HepG2 (cell line): ENCODE data around the gene JMJD6. TPM values are rescaled to one million over a fixed set of nuclear protein-coding genes. Genes with fewer than 3 reads are reported as not detected.

Experiments
- ATAC-seq: fragments of 200-7000 bp; cut with Tn5 transposase; 3 replicates; pipeline ENCODE4 v1.9.1; 2020; ENCODE audit warnings: mild to moderate bottlenecking, moderate library complexity
- BruUV-seq: library from RNA; stranded (reverse); fragments of 400-500 nt; replicated peaks from 2 replicates; lab custom pipeline; 2021; lab: Mats Ljungman, UMichigan
- CTCF ChIA-PET: fragments of 300-600 bp; formaldehyde crosslinking; extraction: SDS; loops from one replicate; lab custom pipeline; 2021; ENCODE audit warnings: low total read pairs, inconsistent platforms, low intra/inter-chr PET ratio; lab: Yijun Ruan, JAX
- POLR2A ChIA-PET: fragments of 350-600 bp; sonication (Branson Sonifier 250); formaldehyde crosslinking; loops from one replicate; lab custom pipeline; 2020; ENCODE audit warnings: antibody characterized with exemption, inconsistent platforms; lab: Yijun Ruan, JAX
- DNase-seq: peaks from one replicate; pipeline ENCODE4 v3.0.0-alpha.2; 2015; ENCODE audit warnings: low spot score
- FAIRE-seq: peaks from 3 replicates; lab custom pipeline; 2011; peaks lifted over from hg19 to GRCh38; lab: Jason Lieb, UNC
- H2AFZ ChIP-seq: one replicate; pipeline ENCODE4 v1.6.1; 2011; ENCODE audit warnings: low read length, inconsistent platforms
- H3K27ac ChIP-seq: fragments of 300-600 bp; 3 replicates; pipeline ENCODE4 v1.8.0; 2011; ENCODE audit warnings: mixed run types, mild to moderate bottlenecking, mixed read lengths, low read length, inconsistent platforms; ENCODE audit not compliant: insufficient read depth; ENCODE audit errors: extremely low read length
- H3K27me3 ChIP-seq, 2 experiments: fragments of 200-600 bp in 1 of 2; 2 replicates in 1 of 2; 3 replicates in 1 of 2; pipeline versions ENCODE4 v1.6.0 to v1.8.0; 2011; ENCODE audit warnings: low read length in 2 of 2, mild to moderate bottlenecking in 2 of 2, moderate library complexity in 2 of 2, inconsistent platforms in 1 of 2; ENCODE audit not compliant: insufficient read depth in 2 of 2, control insufficient read depth in 1 of 2
- H3K36me3 ChIP-seq, 2 experiments: fragments of 200-600 bp in 1 of 2; replicated peaks in 1 of 2; 2 replicates in 1 of 2; 3 replicates in 1 of 2; pipeline versions ENCODE4 v1.5.1 to v1.8.0; 2011; ENCODE audit warnings: low read length in 2 of 2, inconsistent platforms in 1 of 2; ENCODE audit not compliant: insufficient read depth in 2 of 2, control insufficient read depth in 1 of 2
- H3K4me1 ChIP-seq: 2 replicates; pipeline ENCODE4 v1.5.1; 2012; ENCODE audit warnings: low read length, inconsistent platforms; ENCODE audit not compliant: insufficient read depth
- H3K4me2 ChIP-seq: 2 replicates; pipeline ENCODE4 v1.6.0; 2011; ENCODE audit warnings: low read depth, low read length, inconsistent platforms
- H3K4me3 ChIP-seq, 3 experiments: fragments of 200-600 bp in 1 of 3; sonication (generic), shearing (Covaris generic) in 1 of 3; replicated peaks in 1 of 3; 2 replicates each; pipeline ENCODE4 v1.5.1; 2011 to 2016; ENCODE audit warnings: low read length in 3 of 3, inconsistent platforms in 2 of 3, low read depth in 2 of 3, mild to moderate bottlenecking in 2 of 3, control low read depth in 1 of 3, mixed read lengths in 1 of 3; ENCODE audit not compliant: insufficient read depth in 1 of 3
- H3K79me2 ChIP-seq: one replicate; pipeline ENCODE4 v1.6.1; 2011; ENCODE audit warnings: low read length, inconsistent platforms; ENCODE audit not compliant: insufficient read depth
- H3K9ac ChIP-seq: 2 replicates; pipeline ENCODE4 v1.6.0; 2011; ENCODE audit warnings: mild to moderate bottlenecking, low read depth, low read length, inconsistent platforms; ENCODE audit not compliant: insufficient read depth
- H3K9me3 ChIP-seq: 2 replicates; pipeline ENCODE4 v1.5.1; 2012; ENCODE audit warnings: mild to moderate bottlenecking, low read length
- H4K20me1 ChIP-seq: 2 replicates; pipeline ENCODE4 v1.6.0; 2011; ENCODE audit warnings: inconsistent platforms, mild to moderate bottlenecking, low read length, moderate library complexity; ENCODE audit not compliant: insufficient read depth
- HNF1A ChIP-seq, 2 experiments: sonication (generic) in 1 of 2; formaldehyde crosslinking in 1 of 2; IDR thresholded peaks; 2 replicates each; pipeline versions ENCODE4 v1.4.0 to v1.6.1; 2016 to 2020; ENCODE audit warnings: borderline replicate concordance in 1 of 2, low read depth in 1 of 2, mild to moderate bottlenecking in 1 of 2, missing genetic modification reagents in 1 of 2
- REXO4 ChIP-seq: sonication (generic); formaldehyde crosslinking; IDR thresholded peaks from 2 replicates; pipeline ENCODE4 v1.8.0; 2022; ENCODE audit warnings: missing genetic modification reagents, mild to moderate bottlenecking, borderline replicate concordance
- STAG1 ChIP-seq: sonication (generic); formaldehyde crosslinking; IDR thresholded peaks from 2 replicates; pipeline ENCODE4 v1.4.0; 2020; ENCODE audit warnings: missing genetic modification reagents
- SYNCRIP ChIP-seq: fragments of 200-400 bp; formaldehyde crosslinking; IDR thresholded peaks from 2 replicates; pipeline ENCODE4 v1.6.1; 2018; ENCODE audit warnings: mild to moderate bottlenecking, low read depth, low read length; ENCODE audit not compliant: insufficient read depth
- TP53 ChIP-seq: sonication (generic); formaldehyde crosslinking; conservative IDR thresholded peaks from 2 replicates; pipeline ENCODE4 v1.4.0; 2020; ENCODE audit warnings: missing genetic modification reagents
- ZBTB38 ChIP-seq: sonication (generic); formaldehyde crosslinking; IDR thresholded peaks from 2 replicates; pipeline ENCODE4 v1.5.1; 2020; ENCODE audit warnings: mild to moderate bottlenecking, missing genetic modification reagents
- ZFAT ChIP-seq: sonication (generic); formaldehyde crosslinking; conservative IDR thresholded peaks from 2 replicates; pipeline ENCODE4 v1.8.1; 2023; ENCODE audit warnings: missing genetic modification reagents, inconsistent platforms
- ZNF530 ChIP-seq: sonication (generic); formaldehyde crosslinking; IDR thresholded peaks from 2 replicates; pipeline ENCODE4 v1.5.0; 2020; ENCODE audit warnings: low read depth, mild to moderate bottlenecking, missing genetic modification reagents
- ZNF652 ChIP-seq: IDR thresholded peaks from 2 replicates; pipeline ENCODE4 v1.6.1; 2016; ENCODE audit warnings: low read depth, borderline replicate concordance
- ZNF687 ChIP-seq: sonication (generic); formaldehyde crosslinking; IDR thresholded peaks from 2 replicates; pipeline ENCODE4 v1.5.1; 2020; ENCODE audit warnings: mild to moderate bottlenecking, missing genetic modification reagents, moderate library complexity
- ZNF710 ChIP-seq: sonication (generic); formaldehyde crosslinking; IDR thresholded peaks from 2 replicates; pipeline ENCODE4 v1.5.0; 2020; ENCODE audit warnings: mild to moderate bottlenecking, missing genetic modification reagents, borderline replicate concordance
- ZNF788 ChIP-seq: sonication (generic); formaldehyde crosslinking; IDR thresholded peaks from 2 replicates; pipeline ENCODE4 v1.5.0; 2020; ENCODE audit warnings: mild to moderate bottlenecking, missing genetic modification reagents, borderline replicate concordance
- WGBS: methylation state at CpG from one replicate; pipeline ENCODE4 v1.1.6; 2017; ENCODE audit warnings: low lambda C conversion rate; 5-methylcytosine and 5-hydroxymethylcytosine counted together
- in situ Hi-C: cut with HindIII; loops from 2 replicates; pipeline ENCODE4 v1.10.0; 2017; ENCODE audit warnings: low pct_unique_long_range_greater_than_20kb; ENCODE audit not compliant: extremely low pct_ligation_motif_present
- intact Hi-C: fragments of 100-400 bp; cut with micrococcal nuclease; formaldehyde crosslinking; loops from one replicate; pipeline ENCODE4 v1.10.0; 2022; ENCODE audit not compliant: unreplicated experiment
- polyA plus RNA-seq, 8 experiments: library from polyadenylated mRNA; depleted of rRNA in 3 of 8; stranded (reverse) in 7 of 8; unstranded in 1 of 8; fragments of >200 nt; fragmentation: Illumina TruSeq in 4 of 8; extraction: Trizol in 4 of 8; gene quantifications; 2 replicates each; pipeline versions ENCODE4 v1.2.1 to v1.2.3, GENCODE V29; 2011 to 2016; ENCODE audit warnings: low read depth in 4 of 8, missing spikeins in 1 of 8, mixed read lengths in 1 of 8; ENCODE audit not compliant: insufficient read depth in 1 of 8
- total RNA-seq, 5 experiments: library from RNA; depleted of rRNA; stranded (reverse); fragments of >200 nt; fragmentation: Illumina TruSeq; extraction: Trizol; gene quantifications; 2 replicates each; pipeline ENCODE4 v1.2.3, GENCODE V29; 2016; ENCODE audit warnings: low read depth in 1 of 5

The JMJD6 gene
- total and polyA plus RNA-seq, 2 of the 13 experiments (the other 11 are each of a cell fraction or from before 2014, with no cell fraction given), result 33.6 to 41.0 TPM

GRCh38 chr17:76683011-76683755 lies 43.2 kb downstream of the JMJD6 start:
- Histone ChIP-seq H3K27me3 (no peaks in the 10 kb centered on the region), H2AFZ (no peak overlapping the region), H3K27ac (no peak overlapping the region), H3K4me2 (no peak overlapping the region), H3K36me3 (peaks cover 6 to 18% of the 10 kb centered on the region in 2 experiments; a peak in 4 of 5 replicates), H3K9ac (no peak overlapping the region), H3K4me3 (no peak overlapping the region), H3K79me2 (no peaks in the 10 kb centered on the region), H3K9me3 (no peaks in the 10 kb centered on the region), H3K4me1 (peaks cover 36% of the 10 kb centered on the region), H4K20me1 (no peaks in the 10 kb centered on the region)
- POLR2A ChIA-PET, result interaction anchor here (3.0 kb wide), 1 partner anchor 12 kb away, joined by 23 read pairs; no protein-coding TSS in a partner anchor
- ATAC-seq (no peak), FAIRE-seq (no peak), DNase-seq (no peak)
- WGBS, result 84% methylated on average over 8 of the region's 18 CpGs
- CTCF ChIA-PET, result interaction anchor here (1.2 kb wide), 1 partner anchor 32 kb away, joined by 4 read pairs; no protein-coding TSS in a partner anchor
- no TSS peak for BruUV-seq
- intact Hi-C loops, result no loop called here
- in situ Hi-C loops, result loop anchor here (5.0 kb wide), 1 partner anchor 34 kb away; no protein-coding TSS in a partner anchor
- peak; percentile 14; the same call in 1 of the 2 replicates for TF ChIP-seq ZBTB38 (CRISPR knock-in tag)
- TF ChIP-seq REXO4 (CRISPR knock-in tag), result no peak
- TF ChIP-seq SYNCRIP, result no peak
- peak; percentile 33; the same call in 1 of the 2 replicates for TF ChIP-seq ZNF788 (CRISPR knock-in tag)
- TF ChIP-seq STAG1 (CRISPR knock-in tag), result peak; percentile 12; the same call in 1 of the 2 replicates
- no peak for TF ChIP-seq ZNF530 (CRISPR knock-in tag)
- TF ChIP-seq ZNF652 (CRISPR knock-in tag), result no peak
- TF ChIP-seq ZNF687, result peak; percentile 14; the same call in 1 of the 2 replicates
- no peak for TF ChIP-seq ZNF710 (CRISPR knock-in tag)
- TF ChIP-seq HNF1A (IDR thresholded peaks at IDR 0.05; ENCODE audit: low read depth), result no peak
- TF ChIP-seq HNF1A (CRISPR knock-in tag; IDR thresholded peaks at IDR 0.05; ENCODE audit: borderline replicate concordance), result no peak
- no peak for TF ChIP-seq TP53
- no peak for TF ChIP-seq ZFAT (CRISPR knock-in tag)
